GM21360 (cell line): Measurements from ENCODE around the gene SLC5A2.
"Not testable (repeated sequence)": the region's sequence is repeated elsewhere in the genome, so short reads cannot be mapped to it uniquely, and the experiment has no call there.

Experiments used
- ATAC-seq: cut with Tn5 transposase; IDR thresholded peaks from one replicate; pipeline ENCODE4 v1.9.1; 2021; ENCODE audit warnings: mild to moderate bottlenecking, moderate library complexity; ENCODE audit not compliant: unreplicated experiment

SLC5A2 gene

GRCh38 chr16:31491778-31492418 lies 9.0 kb downstream of the SLC5A2 start:
- ATAC-seq: no peak

GRCh38 chr16:31493506-31494125 lies 10.7 kb downstream of the SLC5A2 start:
- ATAC-seq: no peak

GRCh38 chr16:31496670-31497069 lies 13.7 kb downstream of the SLC5A2 start:
- ATAC-seq: no peak

- no peak for ATAC-seq
Observed at GRCh38 chr16:31498493-31498892, 15.6 kb downstream of the SLC5A2 start.

GRCh38 chr16:31499928-31500327 lies 17.0 kb downstream of the SLC5A2 start:
- ATAC-seq: no peak

GRCh38 chr16:31501226-31501965 lies 18.5 kb downstream of the SLC5A2 start:
- ATAC-seq: no peak

GRCh38 chr16:31501966-31502348 lies 19.0 kb downstream of the SLC5A2 start:
- ATAC-seq: no peak

GRCh38 chr16:31502981-31503380 lies 20.1 kb downstream of the SLC5A2 start:
- no peak for ATAC-seq

GRCh38 chr16:31503555-31503954 lies 20.6 kb downstream of the SLC5A2 start:
- ATAC-seq: not testable (repeated sequence)

GRCh38 chr16:31504159-31504558 lies 21.2 kb downstream of the SLC5A2 start:
- no peak for ATAC-seq

GRCh38 chr16:31505483-31505882 lies 22.6 kb downstream of the SLC5A2 start:
- peak; percentile 65 for ATAC-seq

GRCh38 chr16:31507617-31507928 lies 24.6 kb downstream of the SLC5A2 start:
- ATAC-seq: no peak

GRCh38 chr16:31507929-31508705 lies 25.2 kb downstream of the SLC5A2 start, which contains the start of gene RUSF1:
Gene RUSF1 (minus strand): TSS chr16:31508391. CDS start chr16:31508373, 18 bp downstream.
- peak; percentile 82 for ATAC-seq

GRCh38 chr16:31508706-31509195 lies 25.8 kb downstream of the SLC5A2 start:
- no peak for ATAC-seq

- no peak for ATAC-seq
Observed at GRCh38 chr16:31513126-31513525, 30.2 kb downstream of the SLC5A2 start.

- no peak for ATAC-seq
Observed at GRCh38 chr16:31513884-31514283, 31.0 kb downstream of the SLC5A2 start.

GRCh38 chr16:31517800-31518402 lies 35.0 kb downstream of the SLC5A2 start:
- no peak for ATAC-seq

- no peak for ATAC-seq
Observed at GRCh38 chr16:31519759-31520431, 37.0 kb downstream of the SLC5A2 start.

GRCh38 chr16:31521368-31521767 lies 38.4 kb downstream of the SLC5A2 start:
- no peak for ATAC-seq

GRCh38 chr16:31522071-31522470 lies 39.1 kb downstream of the SLC5A2 start:
- no peak for ATAC-seq
